HepG2 (cell line): ENCODE results near the gene NDE1. TPM values are rescaled to one million over a fixed set of nuclear protein-coding genes. Genes with fewer than 3 reads are reported as not detected.

Source experiments
- ATAD3A ChIP-seq: sonication (generic); formaldehyde crosslinking; IDR thresholded peaks from 2 replicates; pipeline ENCODE4 v1.4.0; 2020; ENCODE audit warnings: missing genetic modification reagents
- DNMT3B ChIP-seq: conservative IDR thresholded peaks from 2 replicates; pipeline ENCODE4 v1.6.1; 2016; ENCODE audit warnings: missing biosample characterization, control low read depth
- KDM4B ChIP-seq: sonication (generic); formaldehyde crosslinking; IDR thresholded peaks from 2 replicates; pipeline ENCODE4 v1.4.0; 2020; ENCODE audit warnings: missing genetic modification reagents
- KLF12 ChIP-seq: sonication (generic); formaldehyde crosslinking; IDR thresholded peaks from 2 replicates; pipeline ENCODE4 v1.4.0; 2020; ENCODE audit warnings: missing genetic modification reagents, borderline replicate concordance
- LRRFIP1 ChIP-seq: sonication (generic); formaldehyde crosslinking; conservative IDR thresholded peaks from 2 replicates; pipeline ENCODE4 v1.4.0; 2020; ENCODE audit warnings: missing genetic modification reagents
- PCBP1 ChIP-seq: fragments of 200-400 bp; formaldehyde crosslinking; IDR thresholded peaks from 2 replicates; pipeline ENCODE4 v1.6.1; 2017; ENCODE audit warnings: mild to moderate bottlenecking, low read depth, low read length, borderline replicate concordance
- SALL2 ChIP-seq: sonication (generic); formaldehyde crosslinking; IDR thresholded peaks from 2 replicates; pipeline ENCODE4 v1.8.1; 2023; ENCODE audit warnings: mild to moderate bottlenecking, missing genetic modification reagents, inconsistent platforms
- ZBTB14 ChIP-seq: sonication (generic); formaldehyde crosslinking; IDR thresholded peaks from 2 replicates; pipeline ENCODE4 v1.4.0; 2020; ENCODE audit warnings: missing genetic modification reagents
- ZNF329 ChIP-seq: sonication (generic); formaldehyde crosslinking; IDR thresholded peaks from 2 replicates; pipeline ENCODE4 v1.9.0; 2021; ENCODE audit warnings: low read depth, mild to moderate bottlenecking, missing genetic modification reagents
- ZNF570 ChIP-seq: sonication (generic); formaldehyde crosslinking; IDR thresholded peaks from 2 replicates; pipeline ENCODE4 v1.4.0; 2020; ENCODE audit warnings: mild to moderate bottlenecking, missing genetic modification reagents, borderline replicate concordance
- ZNF639 ChIP-seq: conservative IDR thresholded peaks from 2 replicates; pipeline ENCODE4 v1.6.1; 2018; ENCODE audit warnings: missing genetic modification reagents
- ZNF770 ChIP-seq: sonication (generic); formaldehyde crosslinking; IDR thresholded peaks from 2 replicates; pipeline ENCODE4 v1.5.0; 2020; ENCODE audit warnings: mild to moderate bottlenecking, missing genetic modification reagents
- polyA plus RNA-seq, 8 experiments: library from polyadenylated mRNA; depleted of rRNA in 3 of 8; stranded (reverse) in 7 of 8; unstranded in 1 of 8; fragments of >200 nt; fragmentation: Illumina TruSeq in 4 of 8; extraction: Trizol in 4 of 8; gene quantifications; 2 replicates each; pipeline versions ENCODE4 v1.2.1 to v1.2.3, GENCODE V29; 2011 to 2016; ENCODE audit warnings: low read depth in 4 of 8, missing spikeins in 1 of 8, mixed read lengths in 1 of 8; ENCODE audit not compliant: insufficient read depth in 1 of 8
- total RNA-seq, 5 experiments: library from RNA; depleted of rRNA; stranded (reverse); fragments of >200 nt; fragmentation: Illumina TruSeq; extraction: Trizol; gene quantifications; 2 replicates each; pipeline ENCODE4 v1.2.3, GENCODE V29; 2016; ENCODE audit warnings: low read depth in 1 of 5
- TF ChIP-seq, protein P1 (sequence below): sonication (generic); formaldehyde crosslinking; IDR thresholded peaks from 2 replicates; pipeline ENCODE4 v1.4.0; 2020; ENCODE audit warnings: mild to moderate bottlenecking, missing genetic modification reagents
- TF ChIP-seq, protein P2 (sequence below): sonication (generic); formaldehyde crosslinking; conservative IDR thresholded peaks from 2 replicates; pipeline ENCODE4 v1.4.0; 2020; ENCODE audit warnings: missing genetic modification reagents
- TF ChIP-seq, protein P3 (sequence below): sonication (generic); formaldehyde crosslinking; IDR thresholded peaks from 2 replicates; pipeline ENCODE4 v1.9.0; 2021; ENCODE audit warnings: missing genetic modification reagents, borderline replicate concordance

The NDE1 gene
- total and polyA plus RNA-seq, 2 of the 13 experiments (the other 11 are each of a cell fraction or from before 2014, with no cell fraction given) = 40.9 to 72.5 TPM

DNA sequence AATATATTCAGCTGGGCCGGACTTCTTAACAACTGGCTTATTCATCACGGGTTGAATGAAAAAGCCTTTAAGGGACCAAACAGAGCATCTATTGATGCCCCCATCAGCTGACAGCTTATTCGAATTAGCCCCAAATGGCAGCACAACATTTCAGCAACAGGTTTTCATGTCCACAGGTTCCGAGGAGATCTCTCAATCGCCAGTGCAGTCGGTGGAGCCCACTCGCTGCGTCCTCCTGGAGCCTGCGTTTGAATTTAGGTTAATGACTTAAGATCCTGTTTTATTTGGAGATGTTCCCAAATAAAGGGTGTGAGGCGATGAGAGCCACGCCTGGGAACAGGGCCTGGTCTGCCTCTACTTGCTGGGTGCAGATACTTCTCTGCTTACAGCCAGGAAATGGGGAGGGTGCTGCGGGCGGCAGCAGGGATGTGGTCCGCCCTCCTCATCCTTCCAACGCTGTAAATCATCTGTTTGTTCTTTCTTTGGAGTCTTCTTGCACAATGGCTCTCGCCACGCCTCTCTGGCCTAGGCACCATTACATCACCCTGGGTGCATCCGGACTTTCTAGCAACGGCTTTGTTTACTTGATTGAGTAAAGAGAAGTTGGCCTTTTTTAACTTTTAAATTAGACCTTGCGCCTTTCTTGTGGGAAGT, 22.6 kb downstream of the NDE1 start (continued):
- TF ChIP-seq, protein P1, sequence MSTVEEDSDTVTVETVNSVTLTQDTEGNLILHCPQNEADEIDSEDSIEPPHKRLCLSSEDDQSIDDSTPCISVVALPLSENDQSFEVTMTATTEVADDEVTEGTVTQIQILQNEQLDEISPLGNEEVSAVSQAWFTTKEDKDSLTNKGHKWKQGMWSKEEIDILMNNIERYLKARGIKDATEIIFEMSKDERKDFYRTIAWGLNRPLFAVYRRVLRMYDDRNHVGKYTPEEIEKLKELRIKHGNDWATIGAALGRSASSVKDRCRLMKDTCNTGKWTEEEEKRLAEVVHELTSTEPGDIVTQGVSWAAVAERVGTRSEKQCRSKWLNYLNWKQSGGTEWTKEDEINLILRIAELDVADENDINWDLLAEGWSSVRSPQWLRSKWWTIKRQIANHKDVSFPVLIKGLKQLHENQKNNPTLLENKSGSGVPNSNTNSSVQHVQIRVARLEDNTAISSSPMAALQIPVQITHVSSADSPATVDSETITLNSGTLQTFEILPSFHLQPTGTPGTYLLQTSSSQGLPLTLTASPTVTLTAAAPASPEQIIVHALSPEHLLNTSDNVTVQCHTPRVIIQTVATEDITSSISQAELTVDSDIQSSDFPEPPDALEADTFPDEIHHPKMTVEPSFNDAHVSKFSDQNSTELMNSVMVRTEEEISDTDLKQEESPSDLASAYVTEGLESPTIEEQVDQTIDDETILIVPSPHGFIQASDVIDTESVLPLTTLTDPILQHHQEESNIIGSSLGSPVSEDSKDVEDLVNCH (CRISPR knock-in tag) = no peak
- no peak for TF ChIP-seq ATAD3A (CRISPR knock-in tag)
- TF ChIP-seq SALL2 (CRISPR knock-in tag) = peak; percentile 87
- no peak for TF ChIP-seq LRRFIP1 (CRISPR knock-in tag)
- TF ChIP-seq, protein P2, sequence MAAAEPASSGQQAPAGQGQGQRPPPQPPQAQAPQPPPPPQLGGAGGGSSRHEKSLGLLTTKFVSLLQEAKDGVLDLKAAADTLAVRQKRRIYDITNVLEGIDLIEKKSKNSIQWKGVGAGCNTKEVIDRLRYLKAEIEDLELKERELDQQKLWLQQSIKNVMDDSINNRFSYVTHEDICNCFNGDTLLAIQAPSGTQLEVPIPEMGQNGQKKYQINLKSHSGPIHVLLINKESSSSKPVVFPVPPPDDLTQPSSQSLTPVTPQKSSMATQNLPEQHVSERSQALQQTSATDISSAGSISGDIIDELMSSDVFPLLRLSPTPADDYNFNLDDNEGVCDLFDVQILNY (CRISPR knock-in tag) = no peak
- no peak for TF ChIP-seq ZNF570 (CRISPR knock-in tag)
- no peak for TF ChIP-seq ZNF770 (CRISPR knock-in tag)
- TF ChIP-seq ZNF329 (CRISPR knock-in tag) = peak; percentile 80; the same call in 1 of the 2 replicates
- TF ChIP-seq, protein P3, sequence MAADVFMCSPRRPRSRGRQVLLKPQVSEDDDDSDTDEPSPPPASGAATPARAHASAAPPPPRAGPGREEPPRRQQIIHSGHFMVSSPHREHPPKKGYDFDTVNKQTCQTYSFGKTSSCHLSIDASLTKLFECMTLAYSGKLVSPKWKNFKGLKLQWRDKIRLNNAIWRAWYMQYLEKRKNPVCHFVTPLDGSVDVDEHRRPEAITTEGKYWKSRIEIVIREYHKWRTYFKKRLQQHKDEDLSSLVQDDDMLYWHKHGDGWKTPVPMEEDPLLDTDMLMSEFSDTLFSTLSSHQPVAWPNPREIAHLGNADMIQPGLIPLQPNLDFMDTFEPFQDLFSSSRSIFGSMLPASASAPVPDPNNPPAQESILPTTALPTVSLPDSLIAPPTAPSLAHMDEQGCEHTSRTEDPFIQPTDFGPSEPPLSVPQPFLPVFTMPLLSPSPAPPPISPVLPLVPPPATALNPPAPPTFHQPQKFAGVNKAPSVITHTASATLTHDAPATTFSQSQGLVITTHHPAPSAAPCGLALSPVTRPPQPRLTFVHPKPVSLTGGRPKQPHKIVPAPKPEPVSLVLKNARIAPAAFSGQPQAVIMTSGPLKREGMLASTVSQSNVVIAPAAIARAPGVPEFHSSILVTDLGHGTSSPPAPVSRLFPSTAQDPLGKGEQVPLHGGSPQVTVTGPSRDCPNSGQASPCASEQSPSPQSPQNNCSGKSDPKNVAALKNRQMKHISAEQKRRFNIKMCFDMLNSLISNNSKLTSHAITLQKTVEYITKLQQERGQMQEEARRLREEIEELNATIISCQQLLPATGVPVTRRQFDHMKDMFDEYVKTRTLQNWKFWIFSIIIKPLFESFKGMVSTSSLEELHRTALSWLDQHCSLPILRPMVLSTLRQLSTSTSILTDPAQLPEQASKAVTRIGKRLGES = 0 out of 2 replicates have a peak, but pooled peaks have one; percentile 62
- no peak for TF ChIP-seq PCBP1
- peak; percentile 97 for TF ChIP-seq KDM4B (CRISPR knock-in tag)
- TF ChIP-seq ZNF639 (CRISPR knock-in tag) = peak; percentile 89
- TF ChIP-seq KLF12 (CRISPR knock-in tag) = peak; percentile 98
- TF ChIP-seq ZBTB14 (CRISPR knock-in tag) = no peak
- peak; percentile 95 for TF ChIP-seq DNMT3B
